HFFc6 (cell line): ENCODE data around the gene EOLA1. TPM values are rescaled to one million over a fixed set of nuclear protein-coding genes. Genes with fewer than 3 reads are reported as not detected.

Source experiments
- DNase-seq: peaks from one replicate; pipeline ENCODE4 v3.0.0-alpha.2; 2018
- H3K27ac Mint-ChIP-seq: 2 replicates; pipeline ENCODE4 v1.8.0; 2020; ENCODE audit warnings: mild to moderate bottlenecking, mixed read lengths
- H3K27me3 Mint-ChIP-seq: 2 replicates; pipeline ENCODE4 v1.8.0; 2021; ENCODE audit warnings: mild to moderate bottlenecking, moderate library complexity, mixed read lengths; ENCODE audit not compliant: insufficient read depth
- H3K36me3 Mint-ChIP-seq: 2 replicates; pipeline ENCODE4 v1.8.0; 2021; ENCODE audit warnings: low read depth, mixed read lengths
- H3K4me1 Mint-ChIP-seq: 2 replicates; pipeline ENCODE4 v1.8.0; 2020; ENCODE audit warnings: low read depth, mixed read lengths
- H3K4me3 Mint-ChIP-seq: 2 replicates; pipeline ENCODE4 v1.8.0; 2020; ENCODE audit warnings: mild to moderate bottlenecking, moderate library complexity, mixed read lengths
- H3K9me3 Mint-ChIP-seq: 2 replicates; pipeline ENCODE4 v1.8.0; 2020; ENCODE audit warnings: mild to moderate bottlenecking, mixed read lengths
- long read RNA-seq: library from polyadenylated mRNA; unstranded; transcript quantifications from one replicate; pipeline ENCODE4 v2.0.0, GENCODE V29; 2019
- total RNA-seq, 6 experiments: library from RNA; stranded (reverse); fragmentation: NEBNext Ultra II Directional; extraction: Animal tissue kit (Norgen Biotek cat#: 25700); gene quantifications; 2 replicates in 1 of 6; 3 replicates in 5 of 6; pipeline ENCODE4 v1.2.3, GENCODE V29; 2021
- TF ChIP-seq, protein P1 (sequence below): fragments of 200-600 bp; sonication (generic); IDR thresholded peaks from 2 replicates; pipeline ENCODE4 v1.5.0; 2021; ENCODE audit warnings: antibody characterized with exemption, mild to moderate bottlenecking

EOLA1 gene
- 10 to 100 TPM; 11.3 to 15.4 (median 13.6) TPM for total RNA-seq
- long read RNA-seq, transcript CXorf40A-204 (5 exons, 1,403 nt): major isoform, 6 of 9 reads
- long read RNA-seq, partial matches to known transcripts: 0 of 9 reads
- long read RNA-seq, other reads (novel, unspliced or antisense): 0 of 9 reads

DNA sequence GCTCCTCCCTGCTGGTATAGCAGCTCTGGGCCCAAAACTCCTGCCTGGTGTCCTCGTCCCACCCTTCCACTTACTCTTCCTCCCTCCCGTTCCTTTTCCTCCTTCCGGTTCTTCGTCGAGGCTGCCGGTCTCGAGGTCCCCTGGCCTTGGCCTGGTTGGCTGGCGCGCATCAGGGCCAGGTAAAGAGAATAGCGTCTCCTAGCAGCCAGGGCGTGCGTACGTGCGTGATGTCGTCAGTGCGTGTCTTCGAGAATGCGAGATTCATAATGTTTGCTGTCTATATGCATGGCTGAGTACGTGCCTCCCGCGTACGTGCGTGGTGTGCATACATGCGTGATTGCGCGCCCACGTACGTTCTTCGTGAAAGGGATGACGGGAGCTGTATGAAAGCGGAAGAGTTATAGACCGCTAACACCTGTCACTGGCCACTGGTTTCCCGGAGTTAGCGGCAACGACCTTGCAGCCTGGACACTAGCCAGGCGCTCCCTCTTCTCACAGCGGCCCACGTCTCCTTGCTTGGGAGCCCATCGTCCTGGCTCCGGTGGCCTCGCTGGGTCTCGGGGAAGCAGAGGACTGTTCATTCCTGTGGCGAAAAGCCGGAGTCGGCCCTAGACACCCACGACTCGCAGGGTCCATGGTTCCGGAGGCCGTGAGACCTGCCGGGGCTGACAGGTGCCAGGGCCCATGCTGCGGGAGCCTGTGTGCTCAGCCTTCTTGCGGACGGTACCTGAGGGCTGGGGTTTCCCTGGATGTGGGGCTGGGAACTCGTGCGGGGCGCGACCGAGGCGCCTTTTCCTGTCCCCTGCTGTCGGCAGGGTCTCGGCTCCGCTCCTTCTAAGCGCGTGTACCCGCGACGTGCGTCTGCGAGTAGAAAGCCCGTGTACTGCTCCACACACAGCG is at the start of gene EOLA1:
Gene EOLA1 (plus strand): TSS at position 392 of the 900 bp plus-strand sequence. CDS start 4,619 bp downstream, outside the sequence.
- peak within 1 kb of the TSS; percentile 100 for H3K27ac Mint-ChIP-seq
- peaks cover 5% of the 10 kb centered on the region; the same call in 1 of the 2 replicates for H3K4me1 Mint-ChIP-seq
- TF ChIP-seq, protein P1, sequence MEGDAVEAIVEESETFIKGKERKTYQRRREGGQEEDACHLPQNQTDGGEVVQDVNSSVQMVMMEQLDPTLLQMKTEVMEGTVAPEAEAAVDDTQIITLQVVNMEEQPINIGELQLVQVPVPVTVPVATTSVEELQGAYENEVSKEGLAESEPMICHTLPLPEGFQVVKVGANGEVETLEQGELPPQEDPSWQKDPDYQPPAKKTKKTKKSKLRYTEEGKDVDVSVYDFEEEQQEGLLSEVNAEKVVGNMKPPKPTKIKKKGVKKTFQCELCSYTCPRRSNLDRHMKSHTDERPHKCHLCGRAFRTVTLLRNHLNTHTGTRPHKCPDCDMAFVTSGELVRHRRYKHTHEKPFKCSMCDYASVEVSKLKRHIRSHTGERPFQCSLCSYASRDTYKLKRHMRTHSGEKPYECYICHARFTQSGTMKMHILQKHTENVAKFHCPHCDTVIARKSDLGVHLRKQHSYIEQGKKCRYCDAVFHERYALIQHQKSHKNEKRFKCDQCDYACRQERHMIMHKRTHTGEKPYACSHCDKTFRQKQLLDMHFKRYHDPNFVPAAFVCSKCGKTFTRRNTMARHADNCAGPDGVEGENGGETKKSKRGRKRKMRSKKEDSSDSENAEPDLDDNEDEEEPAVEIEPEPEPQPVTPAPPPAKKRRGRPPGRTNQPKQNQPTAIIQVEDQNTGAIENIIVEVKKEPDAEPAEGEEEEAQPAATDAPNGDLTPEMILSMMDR: no peak

DNA sequence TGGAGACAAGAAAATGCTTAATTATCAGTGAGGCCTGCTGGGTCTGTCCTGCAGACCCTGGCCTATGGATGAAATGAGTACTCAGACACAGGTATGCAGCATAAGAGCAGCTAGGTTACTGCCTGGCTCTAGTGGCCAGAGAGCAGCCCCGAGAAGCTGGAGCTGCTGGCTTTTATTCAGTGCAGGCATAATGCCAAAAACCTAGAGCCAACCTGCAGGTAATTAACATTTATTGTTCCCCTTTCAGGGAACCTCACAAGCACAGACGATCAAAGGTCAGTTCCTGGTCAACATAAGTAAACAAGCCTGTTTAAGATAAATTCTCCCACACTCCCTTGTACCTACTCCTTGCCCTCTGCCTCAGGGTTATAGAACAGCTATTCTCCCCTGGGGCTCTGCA is 49.0 kb upstream of the EOLA1 start:
- Mint-ChIP-seq H3K36me3 (peaks cover 23% of the 10 kb centered on the region), H3K4me3 (no peak overlapping the region), H3K9me3 (no peaks in the 10 kb centered on the region), H3K27ac (no peak overlapping the region), H3K4me1 (peaks cover 35% of the 10 kb centered on the region), H3K27me3 (0 out of 2 replicates have a peak, but pooled peaks cover 2% of the 10 kb centered on the region)
- TF ChIP-seq, protein P1: no peak
- DNase-seq: no peak

More for the DNA sequence above, at the start of gene EOLA1:
- DNase-seq: peak; percentile 92
- no peaks in the 10 kb centered on the region for H3K27me3 Mint-ChIP-seq
- H3K4me3 Mint-ChIP-seq: peak within 1 kb of the TSS; percentile 93
- H3K36me3 Mint-ChIP-seq: no peaks in the 10 kb centered on the region
- no peaks in the 10 kb centered on the region for H3K9me3 Mint-ChIP-seq

DNA sequence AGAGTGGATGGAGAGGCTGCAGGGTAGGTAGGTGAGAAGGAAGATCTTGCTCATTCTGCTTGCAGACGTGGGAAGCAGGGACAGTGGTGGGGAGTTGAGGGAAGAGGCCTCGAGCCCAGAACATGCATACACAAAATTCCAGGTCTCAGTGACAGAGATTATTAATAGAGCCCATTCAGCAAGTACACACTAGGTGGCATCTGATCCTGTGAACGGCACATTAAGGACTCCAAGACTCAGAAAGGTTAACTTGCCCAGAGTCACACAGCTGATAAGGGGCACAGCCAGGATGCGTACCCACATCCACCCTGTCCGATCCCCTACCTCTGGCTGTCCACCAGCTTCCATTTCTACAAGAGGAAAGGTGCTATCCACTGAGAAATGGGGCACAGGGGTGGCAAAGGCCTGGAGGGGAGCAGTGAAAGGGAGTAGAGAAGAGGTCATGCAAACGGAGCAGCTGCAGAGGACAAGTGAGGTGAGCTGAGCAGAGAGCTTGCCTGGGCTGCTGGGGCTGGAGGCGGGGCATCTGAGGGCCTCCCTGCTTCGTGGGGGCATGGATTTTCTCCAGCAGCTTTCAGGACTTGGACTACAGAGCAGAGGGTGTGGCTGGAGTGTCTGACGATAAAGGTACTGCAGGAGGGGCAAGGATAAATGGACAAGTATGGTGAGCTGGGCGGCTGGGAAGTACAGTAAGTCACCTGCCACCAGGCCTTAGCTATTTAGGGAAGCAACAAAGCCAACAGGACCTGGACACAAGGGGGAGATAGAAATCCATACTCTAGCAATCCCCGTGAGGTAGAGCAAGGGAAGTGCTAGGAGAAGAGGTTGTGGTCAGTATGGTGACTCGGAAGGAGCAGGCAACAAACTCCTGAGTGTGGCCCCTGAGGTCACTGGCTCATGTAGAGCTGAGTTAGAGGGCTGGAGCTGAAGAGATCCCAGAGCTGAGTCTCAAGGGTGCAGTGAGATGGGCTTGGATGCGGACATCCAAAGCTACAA is 46.9 kb upstream of the EOLA1 start:
- H3K36me3 Mint-ChIP-seq: peaks cover 23% of the 10 kb centered on the region
- no peak overlapping the region for H3K4me3 Mint-ChIP-seq

DNA sequence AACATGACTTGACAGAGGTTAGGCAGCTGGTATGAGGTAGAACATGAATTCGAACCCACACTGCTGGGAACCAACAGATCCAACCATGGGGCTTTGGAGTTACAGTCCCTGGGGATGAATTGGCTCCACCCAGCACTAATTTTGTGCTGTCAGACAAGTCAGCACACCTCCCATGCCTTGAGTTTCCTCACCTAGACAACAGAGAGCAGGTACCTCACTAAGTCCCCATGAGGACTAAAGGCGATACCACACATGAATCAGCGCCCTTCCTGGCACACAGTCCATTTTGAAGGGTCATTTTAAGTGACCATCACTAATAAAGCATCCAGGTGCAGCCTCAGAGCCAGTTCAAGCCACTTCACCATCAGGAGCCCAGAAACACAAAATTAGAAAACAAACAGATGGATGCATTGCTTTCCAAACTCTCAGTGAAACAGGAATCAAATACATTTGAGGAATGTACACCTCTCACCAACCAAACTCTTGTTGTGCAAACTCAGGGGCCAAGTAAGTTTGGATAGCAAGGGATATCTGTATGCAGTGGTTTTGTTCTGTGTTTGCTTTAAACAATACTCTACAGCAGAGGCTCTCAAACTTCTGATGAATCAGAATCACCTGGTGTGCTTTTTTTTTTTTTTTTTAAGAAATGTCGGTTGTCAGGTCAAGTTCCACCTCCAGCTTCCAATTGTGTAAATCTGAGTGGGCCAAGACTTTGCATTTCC is 45.8 kb upstream of the EOLA1 start:
- no peak for DNase-seq
- Mint-ChIP-seq H3K9me3 (no peaks in the 10 kb centered on the region), H3K27ac (peak overlapping the region; percentile 87), H3K4me1 (peaks cover 44% of the 10 kb centered on the region), H3K36me3 (peaks cover 18% of the 10 kb centered on the region), H3K4me3 (peak overlapping the region; percentile 31; the same call in 1 of the 2 replicates), H3K27me3 (peaks cover 2% of the 10 kb centered on the region; the same call in 1 of the 2 replicates)
- TF ChIP-seq, protein P1: no peak

More for the DNA sequence above, 46.9 kb upstream of the EOLA1 start:
- Mint-ChIP-seq H3K4me1 (peaks cover 44% of the 10 kb centered on the region), H3K27me3 (peaks cover 2% of the 10 kb centered on the region; the same call in 1 of the 2 replicates), H3K9me3 (no peaks in the 10 kb centered on the region), H3K27ac (no peak overlapping the region)
- DNase-seq: no peak
- TF ChIP-seq, protein P1: no peak
